ENCODE measurements around the gene SHMT2. TPM values are rescaled to one million over a fixed set of nuclear protein-coding genes. Genes with fewer than 3 reads are reported as not detected.

Gene SHMT2
- total RNA-seq, 1 donor from 2014 or later: 90.2 TPM

- H3K79me2 ChIP-seq (ENCODE audit: low read depth): no peaks in the 10 kb centered on the region
- Mint-ChIP-seq H3K36me3 (peaks cover 8% of the 10 kb centered on the region), H3K9me3 (peaks cover 2% of the 10 kb centered on the region), H3K27me3 (ENCODE audit: insufficient read depth, low read depth) (peaks cover 41% of the 10 kb centered on the region), H3K4me1 (peaks cover 31% of the 10 kb centered on the region), H3K4me3 (peak overlapping the region; percentile 45), H3K27ac (no peak overlapping the region)
- H3K4me1 ChIP-seq: peaks cover 31% of the 10 kb centered on the region
- H3K9ac ChIP-seq: no peak overlapping the region
- no peak overlapping the region for H3K4me3 ChIP-seq
- H3F3A ChIP-seq (ENCODE audit: low read depth): peaks cover 38% of the 10 kb centered on the region
- H4K20me1 ChIP-seq (ENCODE audit: low read depth): peaks cover 48% of the 10 kb centered on the region
- H3K27ac ChIP-seq: no peak overlapping the region
- no peak for TF ChIP-seq EZH2 (IDR thresholded peaks at IDR 0.05)
- peak; percentile 85 for TF ChIP-seq CTCF (IDR thresholded peaks at IDR 0.05)
- no peak for TF ChIP-seq EZH2phosphoT487 (IDR thresholded peaks at IDR 0.05)
- H3K36me3 ChIP-seq: no peaks in the 10 kb centered on the region
- no peak overlapping the region for H3K4me2 ChIP-seq
- H2AFZ ChIP-seq (replicated peaks): no peak overlapping the region
- H3K27me3 ChIP-seq: peaks cover 48% of the 10 kb centered on the region
- peak; percentile 84 for DNase-seq (ENCODE audit: low spot score)
- no peaks in the 10 kb centered on the region for H3K9me3 ChIP-seq (ENCODE audit: low read depth)
Observed at GRCh38 chr12:57213058-57213715, 16.3 kb upstream of the SHMT2 start.

GRCh38 chr12:57213763-57214397, 15.6 kb upstream of the SHMT2 start:
- Mint-ChIP-seq H3K36me3 (peaks cover 10% of the 10 kb centered on the region), H3K27ac (no peak overlapping the region), H3K4me3 (peak overlapping the region; percentile 52), H3K4me1 (peaks cover 37% of the 10 kb centered on the region), H3K27me3 (ENCODE audit: insufficient read depth, low read depth) (peaks cover 47% of the 10 kb centered on the region), H3K9me3 (peaks cover 2% of the 10 kb centered on the region)
- Histone ChIP-seq H3K79me2 (ENCODE audit: low read depth) (no peaks in the 10 kb centered on the region), H4K20me1 (ENCODE audit: low read depth) (peaks cover 53% of the 10 kb centered on the region), H2AFZ (replicated peaks) (no peak overlapping the region), H3K9ac (no peak overlapping the region), H3K36me3 (no peaks in the 10 kb centered on the region), H3K27me3 (peaks cover 55% of the 10 kb centered on the region), H3F3A (ENCODE audit: low read depth) (peaks cover 43% of the 10 kb centered on the region), H3K4me2 (no peak overlapping the region), H3K9me3 (ENCODE audit: low read depth) (no peaks in the 10 kb centered on the region), H3K27ac (no peak overlapping the region), H3K4me1 (peaks cover 33% of the 10 kb centered on the region), H3K4me3 (no peak overlapping the region)
- DNase-seq (ENCODE audit: low spot score): no peak
- TF ChIP-seq CTCF (IDR thresholded peaks at IDR 0.05): no peak
- TF ChIP-seq EZH2 (IDR thresholded peaks at IDR 0.05): no peak
- no peak for TF ChIP-seq EZH2phosphoT487 (IDR thresholded peaks at IDR 0.05)

GRCh38 chr12:57214398-57214781, 15.1 kb upstream of the SHMT2 start:
- peak; percentile 10 for TF ChIP-seq EZH2phosphoT487 (IDR thresholded peaks at IDR 0.05)
- peak; percentile 34 for TF ChIP-seq EZH2 (IDR thresholded peaks at IDR 0.05)
- peak; percentile 77 for TF ChIP-seq CTCF (IDR thresholded peaks at IDR 0.05)
- Mint-ChIP-seq H3K27me3 (ENCODE audit: insufficient read depth, low read depth) (peaks cover 52% of the 10 kb centered on the region), H3K27ac (no peak overlapping the region), H3K4me3 (peak overlapping the region; percentile 52), H3K36me3 (peaks cover 7% of the 10 kb centered on the region), H3K9me3 (peaks cover 2% of the 10 kb centered on the region), H3K4me1 (peaks cover 41% of the 10 kb centered on the region)
- no peak overlapping the region for H3K4me3 ChIP-seq
- peak; percentile 87 for DNase-seq (ENCODE audit: low spot score)
- H3K79me2 ChIP-seq (ENCODE audit: low read depth): no peaks in the 10 kb centered on the region
- no peak overlapping the region for H3K27ac ChIP-seq
- H3K27me3 ChIP-seq: peaks cover 60% of the 10 kb centered on the region
- H3K9ac ChIP-seq: no peak overlapping the region
- H2AFZ ChIP-seq (replicated peaks): no peak overlapping the region
- peaks cover 48% of the 10 kb centered on the region for H3F3A ChIP-seq (ENCODE audit: low read depth)
- H4K20me1 ChIP-seq (ENCODE audit: low read depth): peaks cover 58% of the 10 kb centered on the region
- no peaks in the 10 kb centered on the region for H3K9me3 ChIP-seq (ENCODE audit: low read depth)
- H3K4me1 ChIP-seq: peaks cover 38% of the 10 kb centered on the region
- no peak overlapping the region for H3K4me2 ChIP-seq
- no peaks in the 10 kb centered on the region for H3K36me3 ChIP-seq
